GM19452 (cell line): ENCODE measurements around the gene CSF2.
A peak's percentile ranks its signal among the peaks of the same experiment; 100 is the strongest.

ENCODE experiments used
- ATAC-seq: cut with Tn5 transposase; IDR thresholded peaks from one replicate; pipeline ENCODE4 v1.9.1; 2021; ENCODE audit not compliant: unreplicated experiment

Gene CSF2

GRCh38 chr5:132086277-132086794 lies 12.7 kb downstream of the CSF2 start:
- ATAC-seq, result no peak

- no peak for ATAC-seq
Observed at GRCh38 chr5:132087176-132087575, 13.6 kb downstream of the CSF2 start.

GRCh38 chr5:132087661-132088060 lies 14.1 kb downstream of the CSF2 start:
- no peak for ATAC-seq

- ATAC-seq, result no peak
Observed at GRCh38 chr5:132089363-132089762, 15.8 kb downstream of the CSF2 start.

GRCh38 chr5:132090107-132090506 lies 16.5 kb downstream of the CSF2 start:
- ATAC-seq, result no peak

- no peak for ATAC-seq
Observed at GRCh38 chr5:132093271-132093670, 19.7 kb downstream of the CSF2 start.

- no peak for ATAC-seq
Observed at GRCh38 chr5:132094393-132095076, 20.9 kb downstream of the CSF2 start.

GRCh38 chr5:132095077-132095410 lies 21.5 kb downstream of the CSF2 start:
- ATAC-seq, result no peak

GRCh38 chr5:132095424-132095972 lies 21.9 kb downstream of the CSF2 start:
- ATAC-seq, result no peak

GRCh38 chr5:132096904-132097303 lies 23.3 kb downstream of the CSF2 start:
- ATAC-seq, result no peak

GRCh38 chr5:132098151-132098594 lies 24.6 kb downstream of the CSF2 start:
- ATAC-seq, result no peak

GRCh38 chr5:132098621-132099020 lies 25.0 kb downstream of the CSF2 start:
- ATAC-seq, result no peak

- ATAC-seq, result peak; percentile 49
Observed at GRCh38 chr5:132099076-132099748, 25.6 kb downstream of the CSF2 start.

- no peak for ATAC-seq
Observed at GRCh38 chr5:132099905-132100304, 26.3 kb downstream of the CSF2 start.

GRCh38 chr5:132100672-132101261 lies 27.2 kb downstream of the CSF2 start:
- ATAC-seq, result peak; percentile 36

GRCh38 chr5:132101385-132101880 lies 27.8 kb downstream of the CSF2 start:
- no peak for ATAC-seq

GRCh38 chr5:132102101-132102701 lies 28.6 kb downstream of the CSF2 start:
- ATAC-seq, result no peak

GRCh38 chr5:132102944-132103331 lies 29.3 kb downstream of the CSF2 start:
- no peak for ATAC-seq

- peak; percentile 62 for ATAC-seq
Observed at GRCh38 chr5:132103332-132103951, 29.9 kb downstream of the CSF2 start.

- ATAC-seq, result peak; percentile 14
Observed at GRCh38 chr5:132103969-132104391, 30.4 kb downstream of the CSF2 start.

- no peak for ATAC-seq
Observed at GRCh38 chr5:132104556-132104955, 31.0 kb downstream of the CSF2 start.
